GM18517 (cell line): ENCODE data around the gene CCDC88B.

Source experiments
- ATAC-seq: cut with Tn5 transposase; IDR thresholded peaks from one replicate; pipeline ENCODE4 v1.9.1; 2021; ENCODE audit warnings: mild to moderate bottlenecking, moderate library complexity; ENCODE audit not compliant: unreplicated experiment

Gene CCDC88B

DNA sequence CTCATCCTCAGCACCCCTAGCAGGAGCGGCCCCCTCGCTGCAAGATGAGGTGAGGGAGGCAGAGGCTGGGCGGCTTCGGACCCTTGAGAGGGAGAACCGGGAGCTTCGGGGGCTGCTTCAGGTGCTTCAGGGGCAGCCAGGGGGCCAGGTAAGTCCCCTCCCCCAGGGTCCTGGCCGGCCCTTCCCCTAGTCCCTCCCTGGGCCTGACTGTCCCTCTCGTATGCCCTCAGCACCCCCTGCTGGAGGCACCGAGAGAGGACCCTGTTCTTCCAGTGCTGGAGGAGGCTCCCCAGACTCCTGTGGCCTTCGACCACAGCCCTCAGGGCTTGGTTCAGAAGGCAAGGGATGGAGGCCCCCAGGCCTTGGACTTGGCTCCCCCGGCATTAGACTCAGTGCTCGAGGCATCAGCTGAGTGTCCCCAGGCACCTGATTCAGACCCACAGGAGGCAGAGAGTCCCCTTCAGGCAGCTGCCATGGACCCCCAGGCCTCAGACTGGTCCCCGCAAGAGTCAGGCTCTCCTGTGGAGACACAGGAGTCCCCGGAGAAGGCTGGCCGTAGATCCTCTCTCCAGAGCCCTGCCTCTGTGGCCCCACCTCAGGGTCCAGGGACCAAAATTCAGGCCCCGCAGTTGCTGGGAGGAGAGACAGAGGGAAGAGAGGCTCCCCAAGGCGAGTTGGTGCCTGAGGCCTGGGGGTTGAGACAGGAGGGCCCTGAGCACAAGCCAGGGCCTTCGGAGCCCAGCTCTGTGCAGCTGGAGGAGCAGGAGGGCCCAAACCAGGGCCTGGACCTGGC is 4.0 kb downstream of the CCDC88B start:
- ATAC-seq: no peak

DNA sequence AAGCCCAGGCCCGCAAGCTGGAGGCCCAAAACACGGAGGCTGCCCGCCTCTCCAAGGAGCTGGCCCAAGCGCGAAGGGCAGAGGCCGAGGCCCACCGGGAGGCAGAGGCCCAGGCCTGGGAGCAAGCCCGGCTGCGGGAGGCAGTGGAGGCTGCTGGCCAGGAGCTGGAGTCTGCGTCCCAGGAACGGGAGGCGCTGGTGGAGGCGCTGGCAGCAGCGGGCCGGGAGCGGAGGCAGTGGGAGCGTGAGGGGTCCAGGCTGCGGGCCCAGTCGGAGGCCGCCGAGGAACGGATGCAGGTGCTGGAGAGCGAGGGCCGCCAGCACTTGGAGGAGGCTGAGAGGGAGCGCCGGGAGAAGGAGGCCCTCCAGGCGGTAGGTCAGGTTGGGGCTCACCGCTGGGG is 4.8 kb downstream of the CCDC88B start:
- no peak for ATAC-seq

DNA sequence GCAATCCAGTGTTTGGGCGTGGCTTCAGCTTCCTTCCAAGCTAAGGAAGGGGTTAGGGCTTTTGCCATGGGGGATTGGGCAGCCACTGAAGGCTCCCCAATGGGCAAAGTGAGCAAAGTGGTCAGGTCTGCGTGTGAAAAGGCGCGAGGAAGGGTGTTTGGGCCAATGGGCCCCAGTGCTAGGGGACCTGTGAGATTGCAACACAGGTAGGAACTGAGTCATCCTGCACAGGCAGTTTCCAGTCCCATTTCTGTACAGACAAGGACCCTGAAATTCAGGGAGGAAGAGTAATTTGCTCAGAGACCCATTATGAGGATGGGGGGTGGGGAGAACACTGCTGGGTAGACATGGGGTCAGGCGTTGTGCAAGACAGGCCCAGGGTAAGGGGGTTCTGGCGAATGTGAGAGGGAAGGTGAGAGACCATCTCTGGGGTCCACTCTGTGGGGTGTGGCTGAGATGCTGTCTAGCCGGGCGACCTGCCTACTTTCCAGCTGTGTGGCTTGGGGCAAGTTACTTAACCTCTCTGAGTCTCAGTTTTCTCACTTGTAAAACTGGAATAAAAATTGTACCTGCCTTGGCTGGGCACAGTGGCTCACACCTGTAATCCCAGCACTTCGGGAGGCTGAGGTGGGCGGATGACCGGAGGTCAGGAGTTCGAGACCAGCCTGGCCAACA is 7.3 kb downstream of the CCDC88B start:
- no peak for ATAC-seq

DNA sequence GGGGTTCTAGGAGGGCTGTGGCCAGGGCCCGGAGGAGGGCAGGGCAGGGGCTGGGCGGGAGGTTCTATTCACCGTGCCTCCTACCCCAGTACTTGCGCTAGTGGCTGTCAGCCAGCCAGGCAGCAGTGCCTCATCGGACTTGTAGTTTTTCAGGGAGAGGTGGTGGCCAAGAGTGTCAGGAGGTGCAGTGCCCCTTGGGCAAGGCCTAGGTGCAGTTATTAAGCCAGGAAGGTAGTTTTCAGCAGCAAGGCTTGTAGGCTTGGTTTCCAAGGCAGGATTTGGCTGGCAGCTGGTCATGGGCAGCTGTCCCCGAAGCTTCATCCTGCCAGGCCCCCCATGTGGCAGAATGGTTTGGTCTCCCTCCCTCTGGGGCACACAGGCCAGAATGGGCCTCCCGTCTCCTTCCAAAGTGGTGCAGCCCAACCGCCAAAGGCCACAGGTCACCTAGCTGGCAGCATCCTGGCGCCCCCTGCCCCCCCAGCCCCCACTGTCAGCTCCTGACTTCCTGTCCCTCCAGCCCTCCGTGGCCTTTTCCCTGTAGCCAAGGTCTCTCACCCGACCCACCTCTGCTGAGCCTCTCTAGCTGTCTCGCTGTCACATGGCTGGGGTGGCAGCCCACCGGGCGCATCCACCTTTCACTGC is 8.5 kb downstream of the CCDC88B start:
- ATAC-seq: no peak

DNA sequence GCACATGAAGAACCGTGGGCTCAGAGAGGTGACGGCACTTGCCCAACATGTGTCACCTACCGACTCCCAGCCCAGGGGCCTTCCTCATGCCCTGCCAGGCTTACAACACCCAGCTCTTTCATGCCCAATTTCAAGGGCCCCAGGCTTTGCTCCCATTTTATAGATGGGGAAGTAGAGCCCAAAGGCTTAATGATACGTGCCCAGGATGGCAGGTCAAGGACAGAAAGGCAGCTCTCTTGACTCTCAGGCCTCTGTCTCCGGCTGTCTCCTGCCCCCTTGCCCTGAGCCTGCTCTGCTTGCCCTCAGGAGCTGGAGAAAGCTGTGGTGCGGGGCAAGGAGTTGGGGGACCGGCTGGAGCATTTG is 9.0 kb downstream of the CCDC88B start:
- ATAC-seq: no peak

DNA sequence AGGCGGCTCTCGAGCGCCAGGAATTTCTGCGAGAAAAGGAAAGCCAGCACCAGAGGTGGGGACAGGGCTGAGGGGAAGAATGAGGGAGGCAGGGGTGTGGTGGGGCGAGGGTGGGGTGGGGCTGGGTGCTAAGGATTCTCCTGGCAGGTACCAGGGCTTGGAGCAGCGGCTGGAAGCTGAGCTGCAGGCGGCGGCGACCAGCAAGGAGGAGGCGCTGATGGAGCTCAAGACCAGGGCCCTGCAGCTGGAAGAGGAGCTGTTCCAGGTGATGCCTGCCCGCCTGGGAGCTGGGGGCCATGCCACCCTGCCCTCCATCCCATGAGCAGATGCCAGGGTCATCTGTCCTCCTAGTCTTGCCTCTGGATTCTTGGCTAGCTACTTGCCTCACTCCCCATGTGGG is 9.4 kb downstream of the CCDC88B start:
- no peak for ATAC-seq

DNA sequence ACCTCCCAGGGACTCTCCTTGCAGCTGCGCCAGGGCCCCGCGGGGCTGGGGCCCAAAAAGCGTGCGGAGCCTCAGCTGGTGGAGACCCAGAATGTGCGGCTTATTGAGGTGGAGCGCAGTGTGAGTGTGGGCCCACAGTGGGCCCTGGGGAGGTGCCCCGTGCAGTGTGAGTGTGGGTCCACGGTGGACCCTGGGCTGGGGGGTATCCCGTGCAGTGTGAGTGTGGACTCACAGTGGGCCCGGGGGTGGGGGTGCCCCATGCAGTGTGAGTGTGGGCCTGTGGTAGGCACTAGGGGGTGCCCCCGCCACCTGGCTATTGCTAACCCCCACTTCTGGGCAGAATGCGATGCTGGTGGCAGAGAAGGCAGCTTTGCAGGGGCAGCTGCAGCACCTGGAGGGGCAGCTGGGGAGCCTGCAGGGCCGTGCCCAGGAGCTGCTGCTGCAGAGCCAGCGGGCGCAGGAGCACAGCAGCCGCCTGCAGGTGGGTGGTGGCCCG is 11.2 kb downstream of the CCDC88B start:
- no peak for ATAC-seq

DNA sequence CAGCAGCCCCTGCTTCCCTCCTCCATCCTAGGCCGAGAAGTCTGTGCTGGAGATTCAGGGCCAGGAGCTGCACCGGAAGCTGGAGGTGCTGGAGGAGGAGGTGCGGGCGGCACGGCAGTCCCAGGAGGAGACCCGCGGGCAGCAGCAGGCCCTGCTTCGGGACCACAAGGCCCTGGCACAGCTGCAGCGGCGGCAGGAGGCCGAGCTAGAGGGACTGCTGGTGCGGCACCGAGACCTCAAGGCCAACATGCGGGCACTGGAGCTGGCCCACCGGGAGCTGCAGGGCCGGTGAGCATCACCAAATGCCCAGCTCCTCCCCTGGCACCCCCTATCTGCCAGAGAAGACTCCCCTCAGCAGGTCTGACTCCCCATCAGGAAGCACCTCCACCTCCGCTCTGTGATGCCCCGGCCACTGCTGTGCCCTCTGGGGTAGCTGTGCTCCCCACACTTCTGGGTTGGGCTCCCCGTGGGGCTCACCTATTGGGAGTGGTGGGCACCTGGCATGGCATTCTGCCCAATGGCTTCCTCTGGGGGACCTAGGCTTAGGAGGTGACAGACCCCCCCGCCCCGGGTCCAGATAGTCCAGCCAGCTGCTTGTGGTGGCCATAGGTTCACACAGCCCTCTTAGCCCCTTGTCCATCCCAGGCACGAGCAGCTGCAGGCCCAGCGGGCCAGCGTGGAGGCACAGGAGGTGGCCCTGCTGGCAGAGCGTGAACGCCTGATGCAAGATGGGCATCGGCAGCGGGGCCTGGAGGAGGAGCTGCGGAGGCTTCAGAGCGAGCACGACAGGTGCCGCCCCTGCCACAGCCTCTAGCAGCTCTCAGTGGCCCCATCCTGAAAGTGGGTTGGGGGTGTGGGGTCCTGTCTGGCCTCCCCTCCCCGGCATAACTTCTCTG is 12.3 kb downstream of the CCDC88B start:
- no peak for ATAC-seq

DNA sequence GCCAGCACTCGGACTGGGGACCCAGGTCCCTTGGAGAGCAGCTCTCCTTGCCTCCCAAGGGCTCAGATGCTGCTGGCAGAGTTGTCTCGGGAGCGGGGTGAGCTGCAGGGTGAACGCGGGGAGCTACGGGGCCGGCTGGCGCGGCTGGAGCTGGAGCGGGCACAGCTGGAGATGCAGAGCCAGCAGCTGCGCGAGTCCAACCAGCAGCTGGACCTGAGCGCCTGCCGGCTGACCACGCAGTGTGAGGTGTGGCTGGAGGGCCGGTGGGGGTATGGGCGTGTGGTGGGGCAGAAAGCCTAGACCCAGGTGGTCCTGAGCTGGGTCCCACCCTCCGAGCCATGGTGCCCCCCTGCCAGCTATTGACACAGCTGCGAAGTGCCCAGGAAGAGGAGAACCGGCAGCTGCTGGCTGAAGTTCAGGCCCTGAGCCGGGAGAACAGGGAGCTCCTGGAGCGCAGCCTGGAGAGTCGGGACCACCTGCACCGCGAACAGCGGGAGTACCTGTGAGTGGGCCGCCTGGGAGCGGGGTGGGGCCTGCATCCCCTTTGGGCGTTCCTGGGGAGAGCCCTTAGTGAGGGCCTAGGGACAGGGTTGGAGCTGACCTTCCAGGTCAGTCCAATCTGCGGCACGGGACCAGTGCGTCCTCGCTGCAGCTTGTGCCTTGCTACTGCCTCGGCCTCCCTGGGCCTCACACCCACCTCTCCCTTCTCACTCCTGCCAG is 13.2 kb downstream of the CCDC88B start:
- ATAC-seq: no peak

DNA sequence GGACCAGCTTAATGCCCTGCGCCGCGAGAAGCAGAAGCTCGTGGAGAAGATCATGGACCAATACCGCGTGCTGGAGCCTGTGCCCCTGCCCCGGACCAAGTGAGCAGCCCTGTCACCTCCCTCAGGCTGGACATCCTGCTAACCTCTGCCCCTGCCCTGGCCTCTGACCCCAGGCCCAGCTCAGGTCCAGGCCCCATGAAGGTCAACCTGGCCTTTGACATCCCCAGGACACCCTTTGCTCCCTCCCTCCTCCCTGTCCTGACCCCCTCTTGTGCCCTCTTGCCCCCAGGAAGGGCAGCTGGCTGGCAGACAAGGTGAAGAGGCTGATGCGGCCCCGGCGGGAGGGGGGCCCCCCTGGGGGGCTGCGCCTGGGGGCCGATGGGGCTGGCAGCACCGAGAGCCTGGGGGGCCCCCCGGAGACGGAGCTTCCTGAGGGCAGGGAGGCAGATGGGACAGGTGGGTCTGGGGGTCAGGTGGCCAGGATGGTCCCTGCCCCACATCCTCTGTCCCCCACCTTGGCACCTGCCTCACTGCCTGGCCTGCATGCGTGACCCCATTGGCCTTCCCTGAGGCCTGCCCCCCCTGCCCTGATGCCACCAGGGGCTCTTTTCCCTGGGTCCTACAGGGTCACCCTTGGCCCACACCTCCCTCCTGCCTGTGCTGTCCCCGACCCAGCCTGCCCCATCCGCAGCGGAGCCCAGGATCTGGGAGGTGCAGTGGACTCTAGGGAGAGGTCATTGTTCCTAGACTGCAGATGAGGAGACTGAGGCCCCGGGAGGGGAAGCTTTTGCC is 13.9 kb downstream of the CCDC88B start:
- ATAC-seq: no peak

DNA sequence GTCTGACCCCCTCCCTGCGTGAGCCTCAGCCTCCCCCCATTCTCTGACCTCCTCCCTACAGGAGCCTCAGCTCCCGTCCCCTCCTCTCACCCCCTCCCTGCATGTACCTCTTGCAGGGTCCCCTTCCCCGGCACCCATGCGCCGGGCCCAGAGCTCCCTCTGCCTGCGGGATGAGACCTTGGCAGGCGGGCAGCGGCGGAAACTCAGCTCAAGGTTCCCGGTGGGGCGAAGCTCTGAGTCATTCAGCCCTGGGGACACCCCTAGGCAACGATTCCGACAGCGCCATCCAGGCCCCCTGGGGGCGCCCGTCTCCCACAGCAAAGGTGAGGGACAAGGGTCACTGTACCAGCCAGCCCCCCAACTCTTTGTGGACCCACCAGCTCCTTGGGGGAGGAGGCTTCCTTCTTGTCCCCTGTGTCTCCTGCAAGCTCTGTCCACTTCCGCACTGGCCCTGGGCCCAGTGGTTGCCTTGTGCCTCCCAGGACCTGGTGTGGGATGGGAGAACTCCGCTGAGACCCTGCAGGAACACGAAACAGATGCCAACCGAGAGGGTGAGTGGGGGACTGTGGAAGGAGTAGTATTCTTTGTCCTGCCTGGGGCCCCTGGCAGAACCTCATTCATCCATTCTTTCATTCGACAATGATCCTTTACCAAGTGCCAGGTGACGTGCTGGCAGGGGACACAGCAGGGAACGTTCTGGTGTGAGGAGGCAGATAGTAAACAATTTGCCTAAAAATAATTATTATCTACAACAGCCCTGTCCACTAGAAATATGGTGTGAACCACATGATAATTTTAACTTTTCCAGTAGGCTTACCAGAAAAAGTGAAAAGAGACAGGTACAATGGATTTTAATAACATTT is 15.3 kb downstream of the CCDC88B start:
- ATAC-seq: no peak

DNA sequence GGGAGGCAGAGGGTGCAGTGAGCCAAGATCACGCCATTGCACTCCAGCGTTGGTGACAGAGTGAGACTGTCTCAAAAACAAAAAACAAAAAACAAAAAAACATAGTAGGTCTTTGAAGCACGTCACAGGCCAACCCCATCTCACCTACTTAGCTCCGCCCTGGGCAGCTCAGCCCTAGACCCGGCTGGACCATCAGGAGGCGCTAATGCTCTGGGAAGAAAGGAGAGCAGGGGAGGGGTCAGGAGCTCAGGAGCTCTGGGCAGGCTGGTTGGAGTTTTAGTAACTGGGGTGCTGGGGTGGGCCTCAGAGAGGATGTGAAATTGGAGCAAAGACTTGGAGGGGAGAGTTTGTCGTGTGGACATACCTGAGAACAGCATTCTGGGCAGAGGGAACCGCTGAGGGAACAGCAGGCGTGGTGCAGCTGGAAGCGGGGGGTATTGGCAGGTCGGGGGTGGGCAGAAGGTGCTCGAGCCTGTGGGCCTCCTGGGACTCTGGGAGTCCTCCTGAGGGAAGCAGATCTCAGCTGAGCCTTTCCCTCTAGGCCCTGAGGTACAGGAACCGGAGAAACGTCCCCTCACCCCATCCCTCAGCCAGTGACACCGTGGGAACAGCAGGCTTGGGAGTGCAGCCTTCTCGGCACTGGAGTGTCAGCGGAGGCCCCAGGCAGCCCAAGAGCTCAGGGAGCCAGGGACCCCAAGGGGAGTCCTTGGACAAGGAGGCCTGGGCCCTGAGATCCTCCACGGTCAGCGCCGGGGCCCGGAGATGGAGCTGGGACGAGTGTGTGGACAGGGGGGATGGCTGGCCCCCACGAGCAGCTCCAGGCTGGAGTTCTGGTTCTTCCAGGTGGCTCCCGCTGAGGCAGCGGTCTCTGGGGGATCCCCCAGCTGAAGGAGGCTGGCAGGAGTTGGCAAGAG is 16.8 kb downstream of the CCDC88B start:
- no peak for ATAC-seq

DNA sequence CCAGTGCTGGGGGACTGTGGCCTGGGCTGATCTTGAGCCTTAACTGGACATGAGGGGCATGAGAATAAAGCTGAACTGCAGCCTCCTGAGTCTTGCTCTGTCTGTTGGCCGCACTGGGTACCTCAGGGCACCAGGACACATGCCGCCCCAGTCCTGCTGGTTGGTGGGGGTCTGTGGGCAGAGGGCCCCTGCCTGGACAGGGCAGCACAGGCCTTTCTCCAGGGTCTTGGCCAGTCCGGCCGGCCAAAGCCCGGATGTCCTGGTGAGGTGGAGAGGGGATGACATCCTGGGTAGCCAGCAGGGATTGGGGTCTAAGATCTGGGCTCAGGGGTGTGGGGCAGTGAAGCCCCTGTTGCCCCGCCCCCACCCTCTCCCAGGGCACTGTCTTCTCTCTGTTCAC is 17.4 kb downstream of the CCDC88B start:
- no peak for ATAC-seq

DNA sequence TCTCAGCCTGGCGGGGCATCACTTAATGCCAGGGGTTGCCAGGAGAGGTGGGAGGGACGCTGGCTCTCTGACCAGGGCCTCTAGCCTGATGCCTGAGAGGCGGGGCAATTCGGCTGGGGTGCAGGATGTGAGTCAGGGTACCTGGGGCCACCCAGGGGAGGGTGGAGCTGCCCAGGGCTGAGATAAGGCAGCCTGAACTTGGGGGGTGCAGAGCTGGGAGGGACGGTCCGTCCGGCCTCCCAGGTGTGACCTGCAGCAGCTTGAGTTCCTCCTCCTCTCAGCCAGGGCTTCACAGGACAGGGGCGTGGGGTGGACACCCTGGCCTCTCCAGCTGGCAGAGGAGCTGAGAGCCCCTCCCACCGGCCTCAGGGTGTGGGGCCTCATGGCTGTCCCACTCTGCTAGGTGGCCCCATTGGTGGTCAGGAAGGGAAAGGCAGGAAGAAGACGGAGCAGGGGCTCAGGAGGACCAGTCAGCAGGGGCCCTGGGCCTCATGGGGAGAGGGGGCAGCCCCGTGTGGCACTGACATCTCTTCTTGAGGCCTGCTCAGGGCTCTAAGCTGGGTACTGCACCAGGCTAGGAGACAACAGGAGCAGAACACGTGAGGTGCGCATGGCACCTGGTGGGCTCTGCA is 18.0 kb downstream of the CCDC88B start:
- ATAC-seq: no peak

DNA sequence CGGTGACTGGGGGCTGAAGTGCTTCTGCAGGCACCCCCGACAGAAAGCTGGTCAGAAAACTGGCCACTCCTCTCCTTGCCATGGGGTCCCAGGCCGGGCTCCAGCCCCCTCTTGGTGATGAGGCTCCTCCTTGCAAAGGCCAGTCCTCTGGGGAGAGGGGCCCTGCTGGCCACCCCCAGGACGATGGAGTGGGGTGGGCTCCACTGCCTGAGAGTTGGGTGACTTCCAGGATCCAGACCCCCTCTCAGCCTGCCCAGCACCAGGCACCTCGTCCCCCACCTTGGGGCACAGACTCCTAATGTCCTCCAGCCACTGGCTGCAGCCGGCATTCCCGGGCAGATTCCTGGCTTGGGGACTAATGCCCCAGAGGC is 18.5 kb downstream of the CCDC88B start:
- no peak for ATAC-seq

DNA sequence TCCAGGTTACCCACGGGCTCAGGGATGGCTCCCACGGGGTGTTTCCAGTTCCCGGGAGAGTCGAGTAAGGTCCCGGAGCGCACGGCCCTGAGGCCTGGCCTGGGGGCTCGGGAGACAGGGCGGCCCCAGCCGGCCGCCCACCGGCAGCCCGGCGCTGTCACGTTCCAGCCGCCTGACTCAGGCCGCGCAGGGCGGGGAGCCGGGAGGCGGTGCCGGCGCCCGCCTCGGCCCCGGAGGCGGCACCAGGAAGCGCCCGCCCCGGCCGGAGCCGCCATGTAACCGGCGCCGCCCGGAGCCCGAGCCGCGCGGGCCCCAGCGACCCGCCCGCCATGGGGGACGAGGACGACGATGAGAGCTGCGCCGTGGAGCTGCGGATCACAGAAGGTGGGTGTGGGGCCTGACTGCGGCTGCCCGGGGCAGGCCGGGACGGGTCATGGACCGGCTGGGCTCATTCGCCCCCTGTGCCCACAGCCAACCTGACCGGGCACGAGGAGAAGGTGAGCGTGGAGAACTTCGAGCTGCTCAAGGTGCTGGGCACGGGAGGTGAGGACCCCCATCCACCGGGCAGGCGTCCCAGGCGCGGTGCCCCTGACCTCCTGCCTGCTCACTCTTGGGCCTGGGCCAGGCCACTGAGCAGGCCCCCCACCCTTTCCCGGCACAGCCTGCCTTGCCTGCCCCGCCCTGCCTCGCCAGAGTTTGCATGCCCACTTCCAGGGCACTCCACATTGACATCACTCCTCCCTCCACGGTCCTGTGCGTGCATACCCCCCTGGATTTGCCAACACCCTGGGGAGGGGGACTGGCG is 19.1 kb downstream of the CCDC88B start, which contains the start of gene RPS6KA4:
RPS6KA4 (plus strand) TSS at position 256 of the 805 bp plus-strand sequence; CDS start at position 330, 74 bp downstream.
- ATAC-seq: no peak
